OCI-LY7 (cell line): ENCODE data around the gene ANKRD44.

Experiments
- EZH2phosphoT487 ChIP-seq: fragments of 200-600 bp; sonication (generic); IDR thresholded peaks from 2 replicates; pipeline ENCODE4 v1.6.1; 2018; ENCODE audit warnings: low read depth, borderline replicate concordance, mild to moderate bottlenecking, mixed run types, antibody characterized with exemption, low read length, moderate library complexity, mixed read lengths
- TF ChIP-seq, protein P1 (sequence below): fragments of 200-600 bp; sonication (generic); conservative IDR thresholded peaks from 2 replicates; pipeline ENCODE4 v1.5.1; 2014; ENCODE audit warnings: mild to moderate bottlenecking, antibody characterized with exemption, low read length, moderate library complexity, mixed read lengths

DNA sequence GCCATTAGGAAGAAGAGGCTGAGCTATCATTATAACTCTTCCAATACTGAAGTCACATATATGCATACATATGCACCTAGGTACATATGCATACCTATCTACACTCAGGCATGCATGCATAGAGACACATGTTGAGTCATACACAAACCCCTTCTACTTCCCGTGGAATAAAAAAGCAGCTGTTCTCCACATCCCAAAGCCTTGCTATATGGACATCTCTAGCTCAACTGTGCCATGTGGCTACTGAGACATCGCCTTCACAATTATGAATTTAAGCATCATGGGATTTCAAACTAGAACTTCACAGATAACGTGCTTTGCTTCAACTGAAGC is 120.5 kb downstream of the ANKRD44 start:
- TF ChIP-seq, protein P1, sequence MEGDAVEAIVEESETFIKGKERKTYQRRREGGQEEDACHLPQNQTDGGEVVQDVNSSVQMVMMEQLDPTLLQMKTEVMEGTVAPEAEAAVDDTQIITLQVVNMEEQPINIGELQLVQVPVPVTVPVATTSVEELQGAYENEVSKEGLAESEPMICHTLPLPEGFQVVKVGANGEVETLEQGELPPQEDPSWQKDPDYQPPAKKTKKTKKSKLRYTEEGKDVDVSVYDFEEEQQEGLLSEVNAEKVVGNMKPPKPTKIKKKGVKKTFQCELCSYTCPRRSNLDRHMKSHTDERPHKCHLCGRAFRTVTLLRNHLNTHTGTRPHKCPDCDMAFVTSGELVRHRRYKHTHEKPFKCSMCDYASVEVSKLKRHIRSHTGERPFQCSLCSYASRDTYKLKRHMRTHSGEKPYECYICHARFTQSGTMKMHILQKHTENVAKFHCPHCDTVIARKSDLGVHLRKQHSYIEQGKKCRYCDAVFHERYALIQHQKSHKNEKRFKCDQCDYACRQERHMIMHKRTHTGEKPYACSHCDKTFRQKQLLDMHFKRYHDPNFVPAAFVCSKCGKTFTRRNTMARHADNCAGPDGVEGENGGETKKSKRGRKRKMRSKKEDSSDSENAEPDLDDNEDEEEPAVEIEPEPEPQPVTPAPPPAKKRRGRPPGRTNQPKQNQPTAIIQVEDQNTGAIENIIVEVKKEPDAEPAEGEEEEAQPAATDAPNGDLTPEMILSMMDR = no peak
- TF ChIP-seq EZH2phosphoT487 = no peak
